ENCODE measurements around the gene TAF11L3. TPM values are rescaled to one million over a fixed set of nuclear protein-coding genes. Genes with fewer than 3 reads are reported as not detected.
"Not testable (repeated sequence)": the region's sequence is repeated elsewhere in the genome, so short reads cannot be mapped to it uniquely, and the experiment has no call there.

Gene TAF11L3
- total RNA-seq (not detected in 2 replicates), polyA plus RNA-seq (not detected in 2 replicates), polyA minus RNA-seq (not detected in 2 replicates), Bru-seq, nascent RNA (not detected), BruChase-seq, experiment 1, labeled RNA remaining after a 6-hour chase (not detected), BruChase-seq, experiment 2, labeled RNA remaining after a 2-hour chase (not detected)
- polyA plus RNA-seq (2011; cell fraction: cytosol; rRNA removed) = not detected in 2 replicates
- not detected in 2 replicates for polyA plus RNA-seq (2011; cell fraction: nucleus; rRNA removed)
- polyA plus RNA-seq (2012) = not detected in 2 replicates
- polyA minus RNA-seq (2011; cell fraction: cytosol; rRNA and poly(A)+ RNA removed) = not detected
- not detected in 2 replicates for polyA minus RNA-seq (2011; cell fraction: nucleus; rRNA and poly(A)+ RNA removed)
- long read RNA-seq = 0 reads

DNA sequence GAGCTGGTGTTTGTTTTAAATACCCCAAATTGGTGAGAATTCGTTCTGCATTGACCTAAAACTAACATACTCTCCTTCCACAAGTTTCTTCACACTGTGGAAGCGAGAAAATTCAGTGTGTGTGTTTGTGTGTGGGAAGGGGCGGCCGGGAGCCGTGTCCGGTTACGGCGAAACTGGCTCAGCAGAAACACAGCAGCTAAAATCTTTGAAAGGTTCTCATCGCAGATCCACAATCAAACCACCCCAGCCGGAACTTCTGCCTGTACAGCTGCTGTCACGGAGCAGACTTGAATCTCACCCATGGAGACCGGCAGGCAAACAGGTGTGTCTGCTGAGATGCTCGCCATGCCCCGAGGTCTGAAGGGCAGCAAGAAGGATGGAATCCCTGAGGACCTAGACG, at the start of gene TAF11L3:
Gene TAF11L3 (plus strand): TSS at position 301 of the 400 bp plus-strand sequence.
- intact Hi-C loops (cut with micrococcal nuclease); H3K27me3 ChIP-seq (ENCODE audit: control insufficient read depth in 2 of 2, insufficient read depth in 2 of 2, low read length in 2 of 2); H3K36me3 ChIP-seq (ENCODE audit: control insufficient read depth in 2 of 2, extremely low read depth in 1 of 2, insufficient read depth in 2 of 2, low read length in 2 of 2); BruUV-seq (replicated peaks); FAIRE-seq; DNase-seq (ENCODE audit: low read depth, low spot score); CTCF ChIA-PET; H4K20me1 ChIP-seq (replicated peaks; ENCODE audit: control insufficient read depth, extremely low read depth, insufficient read depth, low read length); H3K4me1 ChIP-seq (ENCODE audit: control insufficient read depth, extremely low read depth, insufficient read depth, low read length); H3K9me1 ChIP-seq (replicated peaks; ENCODE audit: control insufficient read depth, extremely low read depth, insufficient read depth, low read length); POLR2A ChIA-PET; H2AFZ ChIP-seq (ENCODE audit: low read depth, low read length); H3K4me3 ChIP-seq (replicated peaks in 1 of 3; ENCODE audit: insufficient read depth in 1 of 3, low read depth in 1 of 3, low read length in 3 of 3); H3K27ac ChIP-seq (ENCODE audit: insufficient read depth, low read depth, low read length); dilution Hi-C loops (cut with MboI; ENCODE audit: extremely low pct_ligation_motif_present, low sequenced_read_pairs); H3K79me2 ChIP-seq (ENCODE audit: control insufficient read depth, insufficient read depth, low read length); H3K4me2 ChIP-seq (ENCODE audit: insufficient read depth, low read length); H3K9ac ChIP-seq (replicated peaks; ENCODE audit: extremely low read depth, insufficient read depth, low read length); H3K9me3 ChIP-seq (replicated peaks; ENCODE audit: control insufficient read depth, insufficient read depth, low read length): not testable (repeated sequence)

DNA sequence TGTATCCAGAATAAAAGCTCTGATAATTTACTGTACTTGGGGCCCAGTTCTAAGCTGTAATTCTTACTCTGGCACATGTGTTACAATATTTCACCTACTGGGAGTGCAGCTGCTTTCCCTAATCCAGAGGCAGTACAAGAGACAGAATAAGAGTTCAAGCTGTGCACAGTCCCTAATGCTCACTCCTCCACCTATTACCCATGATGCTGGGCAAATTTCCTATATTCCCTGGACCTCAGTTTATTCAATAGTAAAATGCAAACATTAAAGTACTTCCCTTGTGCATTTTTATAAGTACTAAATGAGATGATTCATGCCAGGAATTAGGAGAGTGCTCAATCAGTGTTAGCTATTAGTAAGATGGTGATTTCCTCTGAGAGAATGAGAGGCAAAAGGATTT, 48.1 kb upstream of the TAF11L3 start:
- no peak overlapping the region for H3K9ac ChIP-seq (replicated peaks; ENCODE audit: extremely low read depth, insufficient read depth, low read length)
- peaks cover 0 to 3% of the 10 kb centered on the region in 2 experiments for H3K27me3 ChIP-seq (ENCODE audit: control insufficient read depth in 2 of 2, insufficient read depth in 2 of 2, low read length in 2 of 2)
- H3K27ac ChIP-seq (ENCODE audit: insufficient read depth, low read depth, low read length) = no peak overlapping the region
- dilution Hi-C loops (cut with MboI; ENCODE audit: extremely low pct_ligation_motif_present, low sequenced_read_pairs) (no loop called here), intact Hi-C loops (cut with micrococcal nuclease) (no loop called here)
- no peaks in the 10 kb centered on the region for H3K9me1 ChIP-seq (replicated peaks; ENCODE audit: control insufficient read depth, extremely low read depth, insufficient read depth, low read length)
- BruUV-seq (replicated peaks) = no TSS peak
- DNase-seq (ENCODE audit: low read depth, low spot score) (no peak), FAIRE-seq (no peak)
- no peaks in the 10 kb centered on the region for H4K20me1 ChIP-seq (replicated peaks; ENCODE audit: control insufficient read depth, extremely low read depth, insufficient read depth, low read length)
- H3K4me3 ChIP-seq (replicated peaks in 1 of 3; ENCODE audit: insufficient read depth in 1 of 3, low read depth in 1 of 3, low read length in 3 of 3) = no peak overlapping the region
- CTCF ChIA-PET = interaction anchor here (1.5 kb wide), 1 partner anchor 12 kb away, joined by 4 read pairs; no protein-coding TSS in a partner anchor
- H2AFZ ChIP-seq (ENCODE audit: low read depth, low read length) = no peak overlapping the region
- POLR2A ChIA-PET = no interaction called here
- no peaks in the 10 kb centered on the region for H3K79me2 ChIP-seq (ENCODE audit: control insufficient read depth, insufficient read depth, low read length)
- H3K36me3 ChIP-seq (ENCODE audit: control insufficient read depth in 2 of 2, extremely low read depth in 1 of 2, insufficient read depth in 2 of 2, low read length in 2 of 2) = no peaks in the 10 kb centered on the region
- no peak overlapping the region for H3K4me2 ChIP-seq (ENCODE audit: insufficient read depth, low read length)
- no peaks in the 10 kb centered on the region for H3K4me1 ChIP-seq (ENCODE audit: control insufficient read depth, extremely low read depth, insufficient read depth, low read length)
- no peaks in the 10 kb centered on the region for H3K9me3 ChIP-seq (replicated peaks; ENCODE audit: control insufficient read depth, insufficient read depth, low read length)
- TF ChIP-seq POLR2AphosphoS5 (IDR thresholded peaks at IDR 0.05; ENCODE audit: insufficient read depth, low read depth, low read length) (no peak), JUN (IDR thresholded peaks at IDR 0.05; ENCODE audit: borderline replicate concordance, insufficient read depth, insufficient read length, low read depth) (no peak), EZH2 (IDR thresholded peaks at IDR 0.05; ENCODE audit: borderline replicate concordance, low read depth, low read length, severe bottlenecking) (no peak), MYC (IDR thresholded peaks at IDR 0.05; ENCODE audit: low read depth, low read length) (no peak), FOS (IDR thresholded peaks at IDR 0.05; ENCODE audit: borderline replicate concordance, insufficient read depth, low read length) (no peak), POLR2A (IDR thresholded peaks at IDR 0.05; ENCODE audit: low read depth, low read length) (no peak), GATA2 (IDR thresholded peaks at IDR 0.05; ENCODE audit: insufficient read depth, insufficient read length, low read depth, low read length) (no peak)
- TF ChIP-seq, protein P1, sequence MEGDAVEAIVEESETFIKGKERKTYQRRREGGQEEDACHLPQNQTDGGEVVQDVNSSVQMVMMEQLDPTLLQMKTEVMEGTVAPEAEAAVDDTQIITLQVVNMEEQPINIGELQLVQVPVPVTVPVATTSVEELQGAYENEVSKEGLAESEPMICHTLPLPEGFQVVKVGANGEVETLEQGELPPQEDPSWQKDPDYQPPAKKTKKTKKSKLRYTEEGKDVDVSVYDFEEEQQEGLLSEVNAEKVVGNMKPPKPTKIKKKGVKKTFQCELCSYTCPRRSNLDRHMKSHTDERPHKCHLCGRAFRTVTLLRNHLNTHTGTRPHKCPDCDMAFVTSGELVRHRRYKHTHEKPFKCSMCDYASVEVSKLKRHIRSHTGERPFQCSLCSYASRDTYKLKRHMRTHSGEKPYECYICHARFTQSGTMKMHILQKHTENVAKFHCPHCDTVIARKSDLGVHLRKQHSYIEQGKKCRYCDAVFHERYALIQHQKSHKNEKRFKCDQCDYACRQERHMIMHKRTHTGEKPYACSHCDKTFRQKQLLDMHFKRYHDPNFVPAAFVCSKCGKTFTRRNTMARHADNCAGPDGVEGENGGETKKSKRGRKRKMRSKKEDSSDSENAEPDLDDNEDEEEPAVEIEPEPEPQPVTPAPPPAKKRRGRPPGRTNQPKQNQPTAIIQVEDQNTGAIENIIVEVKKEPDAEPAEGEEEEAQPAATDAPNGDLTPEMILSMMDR (IDR thresholded peaks at IDR 0.05; ENCODE audit: extremely low read depth in 1 of 2, insufficient read depth in 1 of 2, low read depth in 1 of 2, low read length in 2 of 2) = no peak
- TF ChIP-seq, protein P2, sequence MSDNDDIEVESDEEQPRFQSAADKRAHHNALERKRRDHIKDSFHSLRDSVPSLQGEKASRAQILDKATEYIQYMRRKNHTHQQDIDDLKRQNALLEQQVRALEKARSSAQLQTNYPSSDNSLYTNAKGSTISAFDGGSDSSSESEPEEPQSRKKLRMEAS (IDR thresholded peaks at IDR 0.05; ENCODE audit: insufficient read depth, insufficient read length) = no peak

Data from endothelial cell of umbilical vein (primary cell).